ELR (cell line): ENCODE measurements around the gene CTNNBIP1.

Experiments
- DNase-seq: peaks from one replicate; pipeline ENCODE4 v3.0.0-alpha.2; 2015; ENCODE audit warnings: low read depth

The CTNNBIP1 gene

GRCh38 chr1:9904596-9904995 is 5.5 kb downstream of the CTNNBIP1 start:
- DNase-seq: no peak

GRCh38 chr1:9903801-9904527 is 6.1 kb downstream of the CTNNBIP1 start:
- DNase-seq: no peak

GRCh38 chr1:9902060-9902452 is 8.0 kb downstream of the CTNNBIP1 start:
- no peak for DNase-seq

- no peak for DNase-seq
Observed at GRCh38 chr1:9901148-9902059, 8.7 kb downstream of the CTNNBIP1 start.

GRCh38 chr1:9900142-9901043 is 9.7 kb downstream of the CTNNBIP1 start:
- no peak for DNase-seq

GRCh38 chr1:9894115-9894514 is 16.0 kb downstream of the CTNNBIP1 start:
- peak; percentile 28 for DNase-seq

- peak; percentile 92 for DNase-seq
Observed at GRCh38 chr1:9892563-9893528, 17.2 kb downstream of the CTNNBIP1 start.

GRCh38 chr1:9891207-9891606 is 18.9 kb downstream of the CTNNBIP1 start:
- peak; percentile 46 for DNase-seq

- DNase-seq: peak; percentile 96
Observed at GRCh38 chr1:9890224-9890731, 19.8 kb downstream of the CTNNBIP1 start.

GRCh38 chr1:9889411-9889810 is 20.7 kb downstream of the CTNNBIP1 start:
- no peak for DNase-seq

GRCh38 chr1:9888886-9889285 is 21.2 kb downstream of the CTNNBIP1 start:
- no peak for DNase-seq

- DNase-seq: no peak
Observed at GRCh38 chr1:9887070-9887469, 23.0 kb downstream of the CTNNBIP1 start.

GRCh38 chr1:9886092-9886742 is 23.9 kb downstream of the CTNNBIP1 start:
- no peak for DNase-seq

GRCh38 chr1:9884805-9885204 is 25.3 kb downstream of the CTNNBIP1 start:
- DNase-seq: no peak

- DNase-seq: no peak
Observed at GRCh38 chr1:9883585-9884449, 26.3 kb downstream of the CTNNBIP1 start.

GRCh38 chr1:9882945-9883303 is 27.1 kb downstream of the CTNNBIP1 start:
- DNase-seq: no peak

GRCh38 chr1:9882296-9882944 is 27.6 kb downstream of the CTNNBIP1 start:
- DNase-seq: no peak

GRCh38 chr1:9881838-9882249 is 28.2 kb downstream of the CTNNBIP1 start:
- peak; percentile 83 for DNase-seq

GRCh38 chr1:9878404-9878803 is 31.7 kb downstream of the CTNNBIP1 start:
- no peak for DNase-seq
